NCI-H524 treated with DMSO at 0.1 percent for 48 hours (cell line): Measurements from ENCODE around the gene P4HA3.

ENCODE experiments used
- DNase-seq: peaks from one replicate; lab custom pipeline; 2025; lab: John Stamatoyannopoulos, UW

The P4HA3 gene

GRCh38 chr11:74262725-74263124 is 48.7 kb downstream of the P4HA3 start:
- DNase-seq, result no peak

GRCh38 chr11:74257959-74258553 is 53.4 kb downstream of the P4HA3 start:
- no peak for DNase-seq

- no peak for DNase-seq
Observed at GRCh38 chr11:74256378-74257133, 54.9 kb downstream of the P4HA3 start.

GRCh38 chr11:74255741-74256375 is 55.6 kb downstream of the P4HA3 start:
- DNase-seq, result no peak

- no peak for DNase-seq
Observed at GRCh38 chr11:74253361-74253760, 58.1 kb downstream of the P4HA3 start.

- DNase-seq, result no peak
Observed at GRCh38 chr11:74249496-74249895, 61.9 kb downstream of the P4HA3 start.

- peak; percentile 31 for DNase-seq
Observed at GRCh38 chr11:74248469-74248868, 63.0 kb downstream of the P4HA3 start.

- DNase-seq, result no peak
Observed at GRCh38 chr11:74238243-74238642, 73.2 kb downstream of the P4HA3 start.

- no peak for DNase-seq
Observed at GRCh38 chr11:74237541-74237940, 73.9 kb downstream of the P4HA3 start.

GRCh38 chr11:74235121-74235520 is 76.3 kb downstream of the P4HA3 start:
- DNase-seq, result no peak

- no peak for DNase-seq
Observed at GRCh38 chr11:74233683-74234082, 77.8 kb downstream of the P4HA3 start.

- no peak for DNase-seq
Observed at GRCh38 chr11:74232311-74232950, 79.0 kb downstream of the P4HA3 start.

GRCh38 chr11:74226907-74227306 is 84.5 kb downstream of the P4HA3 start:
- no peak for DNase-seq

- no peak for DNase-seq
Observed at GRCh38 chr11:74225565-74225964, 85.9 kb downstream of the P4HA3 start.

- no peak for DNase-seq
Observed at GRCh38 chr11:74221816-74222215, 89.6 kb downstream of the P4HA3 start.

- DNase-seq, result no peak
Observed at GRCh38 chr11:74220376-74220775, 91.1 kb downstream of the P4HA3 start.
